Naive thymus-derived CD4-positive, alpha-beta T cell (primary cell): ENCODE data around the gene GLS. TPM values are rescaled to one million over a fixed set of nuclear protein-coding genes. Genes with fewer than 3 reads are reported as not detected.

Source experiments
- ATAC-seq: fragments of 150-1000 bp; cut with Tn5 transposase; 2 replicates; pipeline ENCODE4 v1.10.0; 2021; ENCODE audit warnings: mild to moderate bottlenecking, moderate library complexity
- CTCF ChIA-PET: fragments of 350-600 bp; sonication (Branson Sonifier 250); formaldehyde crosslinking; loops from one replicate; lab custom pipeline; 2021; ENCODE audit warnings: antibody characterized with exemption; lab: Charles Lee
- POLR2A ChIA-PET: fragments of 350-600 bp; sonication (Branson Sonifier 250); formaldehyde crosslinking; loops from one replicate; lab custom pipeline; 2021; ENCODE audit warnings: antibody characterized with exemption, inconsistent platforms; lab: Charles Lee
- DNase-seq, 9 donors: peaks; one replicate each; pipeline versions ENCODE4 v3.0.0 to v3.0.0-alpha.2; 2020 to 2022; ENCODE audit warnings: mixed read lengths in 1 of 9
- H3K27ac ChIP-seq: one replicate; pipeline ENCODE4 v1.7.0; 2013; ENCODE audit warnings: mild to moderate bottlenecking, low read depth, low read length, moderate library complexity
- H3K27me3 ChIP-seq, 2 donors: one replicate each; pipeline ENCODE4 v1.7.0; 2013; ENCODE audit warnings: low read length in 2 of 2, mild to moderate bottlenecking in 2 of 2, moderate library complexity in 2 of 2; ENCODE audit not compliant: control insufficient read depth in 2 of 2, insufficient read depth in 2 of 2
- H3K36me3 ChIP-seq, 3 experiments: 1 replicate in 2 of 3; 2 replicates in 1 of 3; pipeline ENCODE4 v1.7.0; 2013; ENCODE audit warnings: low read length in 3 of 3, mild to moderate bottlenecking in 3 of 3, moderate library complexity in 1 of 3; ENCODE audit not compliant: insufficient read depth in 3 of 3, control insufficient read depth in 2 of 3
- H3K4me1 ChIP-seq, 2 donors: one replicate each; pipeline ENCODE4 v1.7.0; 2013; ENCODE audit warnings: low read length in 2 of 2, mild to moderate bottlenecking in 2 of 2, moderate library complexity in 1 of 2; ENCODE audit not compliant: control insufficient read depth in 2 of 2, insufficient read depth in 2 of 2
- H3K4me3 ChIP-seq: 2 replicates; pipeline ENCODE4 v1.7.0; 2013; ENCODE audit warnings: mild to moderate bottlenecking, low read length
- H3K9me3 ChIP-seq, 3 experiments: 1 replicate in 2 of 3; 2 replicates in 1 of 3; pipeline ENCODE4 v1.7.0; 2013; ENCODE audit warnings: low read length in 3 of 3; ENCODE audit not compliant: control insufficient read depth in 2 of 3
- H3K27ac Mint-ChIP-seq, 9 donors: one replicate each; pipeline ENCODE4 v1.8.0; 2020 to 2022; ENCODE audit warnings: mixed read lengths in 9 of 9, mild to moderate bottlenecking in 8 of 9, moderate library complexity in 5 of 9, inconsistent platforms in 2 of 9
- H3K27me3 Mint-ChIP-seq, 5 donors: one replicate each; pipeline ENCODE4 v1.8.0; 2021 to 2022; ENCODE audit warnings: mixed read lengths in 5 of 5, mild to moderate bottlenecking in 1 of 5
- H3K36me3 Mint-ChIP-seq, 5 donors: one replicate each; pipeline ENCODE4 v1.8.0; 2020 to 2022; ENCODE audit warnings: mixed read lengths in 5 of 5, mild to moderate bottlenecking in 3 of 5, inconsistent platforms in 1 of 5
- H3K4me1 Mint-ChIP-seq, 7 donors: one replicate each; pipeline ENCODE4 v1.8.0; 2020 to 2022; ENCODE audit warnings: mixed read lengths in 7 of 7, mild to moderate bottlenecking in 3 of 7, inconsistent platforms in 1 of 7
- H3K4me3 Mint-ChIP-seq, 10 donors: one replicate each; pipeline ENCODE4 v1.8.0; 2020 to 2022; ENCODE audit warnings: mild to moderate bottlenecking in 10 of 10, mixed read lengths in 10 of 10, moderate library complexity in 6 of 10, inconsistent platforms in 2 of 10
- H3K9me3 Mint-ChIP-seq, 11 donors: one replicate each; pipeline ENCODE4 v1.8.0; 2020 to 2022; ENCODE audit warnings: mixed read lengths in 11 of 11, mild to moderate bottlenecking in 4 of 11, inconsistent platforms in 1 of 11, moderate library complexity in 1 of 11
- intact Hi-C, 2 donors: fragments of 100-400 bp; cut with micrococcal nuclease; formaldehyde crosslinking; loops; one replicate each; pipeline ENCODE4 v1.15.1; 2023
- polyA plus RNA-seq, 2 donors: library from polyadenylated mRNA; unstranded; fragments of 300-500 nt; fragmentation: Illumina TruSeq; gene quantifications; one replicate each; pipeline ENCODE4 v1.2.3, GENCODE V29; 2021
- total RNA-seq, 6 experiments: library from RNA in 5 of 6; stranded (reverse) in 5 of 6; gene quantifications; 1 replicate in 5 of 6; 2 replicates in 1 of 6; pipeline ENCODE4 v1.2.3 and lab custom pipeline; 2021 to 2026

GLS gene
- total and polyA plus RNA-seq, 7 experiments from 2014 or later = 34.6 to 234 (median 189) TPM

- no peaks in the 10 kb centered on the region for H3K9me3 ChIP-seq
- ChIA-PET POLR2A (interaction anchor here (0.5 to 1.8 kb wide), 7 partner anchors 31 to 703 kb away, joined by 3 to 5 read pairs (median 3); partner anchors contain the start of gene STAT4), CTCF (interaction anchor here (0.9 kb wide), 1 partner anchor 18 kb away, joined by 3 read pairs; no protein-coding TSS in a partner anchor)
- intact Hi-C loops = loop anchor here in 1 of 2 donors (5.0 kb wide), 1 partner anchor 34 kb away; the partner anchor contains the start of gene STAT1
- Mint-ChIP-seq H3K4me3 (peak overlapping the region in 1 of 10 donors; percentile 41), H3K4me1 (peaks cover 15 to 73% (median 52%) of the 10 kb centered on the region in 7 donors), H3K9me3 (peaks cover 0 to 2% (median 0%) of the 10 kb centered on the region in 11 donors), H3K27me3 (no peaks in the 10 kb centered on the region), H3K27ac (peak overlapping the region; percentile 74 to 98 (median 85)), H3K36me3 (peaks cover 34 to 89% (median 77%) of the 10 kb centered on the region in 5 donors)
- no peak overlapping the region for H3K4me3 ChIP-seq
- H3K4me1 ChIP-seq = peaks cover 0 to 30% of the 10 kb centered on the region in 2 donors
- no peak overlapping the region for H3K27ac ChIP-seq
- DNase-seq (no peak), ATAC-seq (no peak)
- H3K27me3 ChIP-seq = no peaks in the 10 kb centered on the region
- H3K36me3 ChIP-seq = peaks cover 67 to 95% (median 95%) of the 10 kb centered on the region in 3 experiments
These were observed 97.9 kb downstream of the GLS start for GRCh38 chr2:190978389-190979053.

- Histone ChIP-seq H3K27me3 (no peaks in the 10 kb centered on the region), H3K36me3 (peaks cover 66 to 95% (median 94%) of the 10 kb centered on the region in 3 experiments), H3K9me3 (no peaks in the 10 kb centered on the region), H3K4me1 (peaks cover 0 to 31% of the 10 kb centered on the region in 2 donors), H3K27ac (peak overlapping the region; percentile 54), H3K4me3 (no peak overlapping the region)
- Mint-ChIP-seq H3K36me3 (peaks cover 27 to 89% (median 78%) of the 10 kb centered on the region in 5 donors), H3K4me1 (peaks cover 15 to 77% (median 63%) of the 10 kb centered on the region in 7 donors), H3K27me3 (no peaks in the 10 kb centered on the region), H3K4me3 (peak overlapping the region in 9 of 10 donors; percentile 16 to 79 (median 55)), H3K27ac (peak overlapping the region; percentile 62 to 98 (median 92)), H3K9me3 (peaks cover 0 to 2% (median 0%) of the 10 kb centered on the region in 11 donors)
- no peak for DNase-seq
- ChIA-PET POLR2A (interaction anchor here (0.9 to 1.8 kb wide), 5 partner anchors 12 to 99 kb away, joined by 3 to 4 read pairs (median 3); no protein-coding TSS in a partner anchor), CTCF (interaction anchor here (0.9 kb wide), 1 partner anchor 17 kb away, joined by 3 read pairs; no protein-coding TSS in a partner anchor)
- intact Hi-C loops = loop anchor here (1.0 to 5.0 kb wide), 3 partner anchors 8 to 42 kb away; partner anchors contain the start of gene STAT1 (in 1 of the 2)
- no peak for ATAC-seq
These were observed 99.4 kb downstream of the GLS start for GRCh38 chr2:190979906-190980629.

GRCh38 chr2:190980630-190981209 is 100.1 kb downstream of the GLS start:
- CTCF ChIA-PET = no interaction called here
- Mint-ChIP-seq H3K4me1 (peaks cover 15 to 78% (median 69%) of the 10 kb centered on the region in 7 donors), H3K27ac (peak overlapping the region; percentile 64 to 98 (median 92)), H3K9me3 (peaks cover 0 to 2% (median 0%) of the 10 kb centered on the region in 11 donors), H3K36me3 (peaks cover 27 to 89% (median 78%) of the 10 kb centered on the region in 5 donors), H3K27me3 (no peaks in the 10 kb centered on the region), H3K4me3 (peak overlapping the region in 9 of 10 donors; percentile 16 to 79 (median 55))
- Histone ChIP-seq H3K4me3 (no peak overlapping the region), H3K27me3 (no peaks in the 10 kb centered on the region), H3K36me3 (peaks cover 63 to 95% (median 94%) of the 10 kb centered on the region in 3 experiments), H3K27ac (peak overlapping the region; percentile 54), H3K9me3 (no peaks in the 10 kb centered on the region), H3K4me1 (peaks cover 0 to 34% of the 10 kb centered on the region in 2 donors)
- no peak for DNase-seq
- ATAC-seq = no peak
- intact Hi-C loops = loop anchor here in 1 of 2 donors (1.0 to 5.0 kb wide), 2 partner anchors 8 to 42 kb away; no protein-coding TSS in a partner anchor
- POLR2A ChIA-PET = interaction anchor here (0.7 to 1.2 kb wide), 6 partner anchors 13 to 773 kb away, joined by 3 to 4 read pairs (median 3); partner anchors contain the start of gene GLS

GRCh38 chr2:190981333-190981732 is 100.7 kb downstream of the GLS start:
- ChIA-PET POLR2A (interaction anchor here (0.7 to 1.2 kb wide), 5 partner anchors 20 to 772 kb away, joined by 3 read pairs; partner anchors contain the start of gene GLS), CTCF (interaction anchor here (1.0 to 1.4 kb wide), 2 partner anchors 12 to 131 kb away, joined by 3 read pairs; no protein-coding TSS in a partner anchor)
- H3K4me3 Mint-ChIP-seq = peak overlapping the region in 1 of 10 donors; percentile 59
- DNase-seq (no peak), ATAC-seq (no peak)
- peaks cover 27 to 92% (median 80%) of the 10 kb centered on the region in 5 donors for H3K36me3 Mint-ChIP-seq
- peaks cover 18 to 85% (median 74%) of the 10 kb centered on the region in 7 donors for H3K4me1 Mint-ChIP-seq
- Histone ChIP-seq H3K9me3 (no peaks in the 10 kb centered on the region), H3K4me1 (peaks cover 0 to 40% of the 10 kb centered on the region in 2 donors), H3K4me3 (no peak overlapping the region), H3K27ac (peak overlapping the region; percentile 54), H3K36me3 (peaks cover 63 to 95% (median 94%) of the 10 kb centered on the region in 3 experiments), H3K27me3 (no peaks in the 10 kb centered on the region)
- intact Hi-C loops = loop anchor here in 1 of 2 donors (5.0 kb wide), 1 partner anchor 41 kb away; no protein-coding TSS in a partner anchor
- peaks cover 0 to 2% (median 0%) of the 10 kb centered on the region in 11 donors for H3K9me3 Mint-ChIP-seq
- no peaks in the 10 kb centered on the region for H3K27me3 Mint-ChIP-seq
- H3K27ac Mint-ChIP-seq = peak overlapping the region; percentile 64 to 98 (median 92)

- ChIA-PET POLR2A (interaction anchor here (0.7 to 1.2 kb wide), 4 partner anchors 27 to 772 kb away, joined by 3 read pairs; partner anchors contain the start of gene GLS), CTCF (interaction anchor here (0.7 to 1.4 kb wide), 3 partner anchors 12 to 184 kb away, joined by 3 read pairs; no protein-coding TSS in a partner anchor)
- H3K4me1 Mint-ChIP-seq = peaks cover 20 to 83% (median 77%) of the 10 kb centered on the region in 7 donors
- no peaks in the 10 kb centered on the region for H3K9me3 ChIP-seq
- H3K27ac Mint-ChIP-seq = peak overlapping the region; percentile 59 to 98 (median 90)
- peaks cover 63 to 95% (median 94%) of the 10 kb centered on the region in 3 experiments for H3K36me3 ChIP-seq
- H3K27me3 ChIP-seq = no peaks in the 10 kb centered on the region
- peaks cover 27 to 90% (median 79%) of the 10 kb centered on the region in 5 donors for H3K36me3 Mint-ChIP-seq
- peaks cover 0 to 2% (median 0%) of the 10 kb centered on the region in 11 donors for H3K9me3 Mint-ChIP-seq
- H3K4me3 ChIP-seq = no peak overlapping the region
- no peak for ATAC-seq
- no peak for DNase-seq
- H3K4me1 ChIP-seq = peaks cover 0 to 44% of the 10 kb centered on the region in 2 donors
- peak overlapping the region in 2 of 10 donors; percentile 2 to 46 for H3K4me3 Mint-ChIP-seq
- peak overlapping the region; percentile 54 for H3K27ac ChIP-seq
- intact Hi-C loops = loop anchor here in 1 of 2 donors (2.0 to 5.0 kb wide), 2 partner anchors 15 to 41 kb away; no protein-coding TSS in a partner anchor
- no peaks in the 10 kb centered on the region for H3K27me3 Mint-ChIP-seq
These were observed 101.1 kb downstream of the GLS start for GRCh38 chr2:190981733-190982132.
